Activated CD8-positive, alpha-beta T cell treated with anti-CD3 and anti-CD28 coated beads for 36 hours (primary cell): Measurements from ENCODE around the gene DSC2. TPM values are rescaled to one million over a fixed set of nuclear protein-coding genes. Genes with fewer than 3 reads are reported as not detected.

Source experiments
- ATAC-seq: fragments of 200-7000 bp; cut with Tn5 transposase; one replicate; pipeline ENCODE4 v1.10.0; 2021; ENCODE audit warnings: mild to moderate bottlenecking, moderate library complexity
- CTCF ChIA-PET: fragments of 350-600 bp; sonication (Branson Sonifier 250); formaldehyde crosslinking; loops from one replicate; lab custom pipeline; 2021; ENCODE audit warnings: antibody characterized with exemption; lab: Charles Lee
- POLR2A ChIA-PET: fragments of 350-600 bp; sonication (Branson Sonifier 250); formaldehyde crosslinking; loops from one replicate; lab custom pipeline; 2021; ENCODE audit warnings: antibody characterized with exemption; lab: Charles Lee
- DNase-seq: peaks from one replicate; pipeline ENCODE4 v3.0.0-alpha.2; 2020
- H3K27ac Mint-ChIP-seq: one replicate; pipeline ENCODE4 v1.8.0; 2021; ENCODE audit warnings: mild to moderate bottlenecking, mixed read lengths
- H3K27me3 Mint-ChIP-seq: one replicate; pipeline ENCODE4 v1.8.0; 2021; ENCODE audit warnings: mixed read lengths
- H3K36me3 Mint-ChIP-seq: one replicate; pipeline ENCODE4 v1.8.0; 2021; ENCODE audit warnings: low read depth, mixed read lengths
- H3K4me1 Mint-ChIP-seq: one replicate; pipeline ENCODE4 v1.8.0; 2021; ENCODE audit warnings: low read depth, mixed read lengths
- H3K4me3 Mint-ChIP-seq: one replicate; pipeline ENCODE4 v1.8.0; 2021; ENCODE audit warnings: mild to moderate bottlenecking, moderate library complexity, mixed read lengths
- H3K9me3 Mint-ChIP-seq: one replicate; pipeline ENCODE4 v1.8.0; 2021; ENCODE audit warnings: mixed read lengths
- CTCF ChIP-seq: fragments of 200-600 bp; IDR thresholded peaks from one replicate; pipeline ENCODE4 v1.8.0; 2022; ENCODE audit warnings: antibody characterized with exemption, mild to moderate bottlenecking
- intact Hi-C: fragments of 100-400 bp; cut with micrococcal nuclease; formaldehyde crosslinking; loops from one replicate; pipeline ENCODE4 v1.10.0; 2022
- total RNA-seq, 2 experiments: library from RNA; stranded (reverse); gene quantifications; one replicate each; pipeline ENCODE4 v1.2.3, GENCODE V29; 2021

The DSC2 gene
- total RNA-seq, 2 experiments from 2014 or later: not detected

GRCh38 chr18:31091350-31091749 lies 10.9 kb downstream of the DSC2 start:
- no peak for TF ChIP-seq CTCF
- POLR2A ChIA-PET: no interaction called here
- CTCF ChIA-PET: no interaction called here
- ATAC-seq: no peak
- no peaks in the 10 kb centered on the region for H3K9me3 Mint-ChIP-seq
- H3K4me1 Mint-ChIP-seq: no peaks in the 10 kb centered on the region
- H3K4me3 Mint-ChIP-seq: no peak overlapping the region
- intact Hi-C loops: no loop called here
- H3K36me3 Mint-ChIP-seq: no peaks in the 10 kb centered on the region
- no peak for DNase-seq
- H3K27ac Mint-ChIP-seq: no peak overlapping the region
- H3K27me3 Mint-ChIP-seq: no peaks in the 10 kb centered on the region

- ChIA-PET POLR2A (no interaction called here), CTCF (no interaction called here)
- Mint-ChIP-seq H3K27me3 (no peaks in the 10 kb centered on the region), H3K4me3 (no peak overlapping the region), H3K27ac (no peak overlapping the region), H3K9me3 (no peaks in the 10 kb centered on the region), H3K36me3 (no peaks in the 10 kb centered on the region), H3K4me1 (no peaks in the 10 kb centered on the region)
- no peak for DNase-seq
- intact Hi-C loops: no loop called here
- TF ChIP-seq CTCF: no peak
- ATAC-seq: no peak
Observed at GRCh38 chr18:31088532-31088931, 13.7 kb downstream of the DSC2 start.

GRCh38 chr18:31079973-31080372 lies 22.2 kb downstream of the DSC2 start:
- DNase-seq: no peak
- ATAC-seq: no peak
- Mint-ChIP-seq H3K9me3 (peaks cover 2% of the 10 kb centered on the region), H3K4me1 (no peaks in the 10 kb centered on the region), H3K27me3 (no peaks in the 10 kb centered on the region), H3K36me3 (no peaks in the 10 kb centered on the region), H3K27ac (no peak overlapping the region), H3K4me3 (no peak overlapping the region)
- ChIA-PET POLR2A (no interaction called here), CTCF (no interaction called here)
- intact Hi-C loops: no loop called here
- no peak for TF ChIP-seq CTCF

- intact Hi-C loops: no loop called here
- ATAC-seq (no peak), DNase-seq (no peak)
- POLR2A ChIA-PET: no interaction called here
- no peak for TF ChIP-seq CTCF
- H3K4me3 Mint-ChIP-seq: no peak overlapping the region
- H3K27me3 Mint-ChIP-seq: no peaks in the 10 kb centered on the region
- CTCF ChIA-PET: no interaction called here
- H3K27ac Mint-ChIP-seq: no peak overlapping the region
- H3K4me1 Mint-ChIP-seq: no peaks in the 10 kb centered on the region
- no peaks in the 10 kb centered on the region for H3K36me3 Mint-ChIP-seq
- peaks cover 2% of the 10 kb centered on the region for H3K9me3 Mint-ChIP-seq
Observed at GRCh38 chr18:31077878-31078277, 24.3 kb downstream of the DSC2 start.

- ChIA-PET CTCF (no interaction called here), POLR2A (no interaction called here)
- no peak overlapping the region for H3K27ac Mint-ChIP-seq
- no peak for ATAC-seq
- DNase-seq: no peak
- no peaks in the 10 kb centered on the region for H3K4me1 Mint-ChIP-seq
- no peaks in the 10 kb centered on the region for H3K27me3 Mint-ChIP-seq
- TF ChIP-seq CTCF: no peak
- no peaks in the 10 kb centered on the region for H3K36me3 Mint-ChIP-seq
- H3K9me3 Mint-ChIP-seq: peaks cover under 1% of the 10 kb centered on the region
- H3K4me3 Mint-ChIP-seq: no peak overlapping the region
- intact Hi-C loops: no loop called here
Observed at GRCh38 chr18:31072175-31072574, 30.0 kb downstream of the DSC2 start.
